MM.1S (cell line): ENCODE results near the gene RBM42.

Experiments used
- DNase-seq: peaks from one replicate; pipeline ENCODE4 v3.0.0-alpha.2; 2015
- H2AFZ ChIP-seq: fragments of 300-600 bp; sonication (generic); 2 replicates; pipeline ENCODE4 v1.6.0; 2016; ENCODE audit warnings: antibody characterized with exemption, low read length
- H3F3A ChIP-seq: fragments of 300-600 bp; sonication (generic); 2 replicates; pipeline ENCODE4 v1.6.1; 2016; ENCODE audit warnings: mild to moderate bottlenecking, antibody characterized with exemption, low read length, moderate library complexity, mixed read lengths; ENCODE audit not compliant: insufficient read depth
- H3K27ac ChIP-seq: fragments of 300-600 bp; sonication (generic); 2 replicates; pipeline ENCODE4 v1.5.1; 2016; ENCODE audit warnings: mild to moderate bottlenecking, low read length
- H3K27me3 ChIP-seq: fragments of 300-600 bp; sonication (generic); replicated peaks from 2 replicates; pipeline ENCODE4 v1.6.0; 2016; ENCODE audit warnings: low read length; ENCODE audit not compliant: insufficient read depth
- H3K36me3 ChIP-seq: fragments of 300-600 bp; sonication (generic); replicated peaks from 2 replicates; pipeline ENCODE4 v1.6.1; 2016; ENCODE audit warnings: mild to moderate bottlenecking, low read length, mixed read lengths; ENCODE audit not compliant: insufficient read depth
- H3K4me1 ChIP-seq: fragments of 300-600 bp; sonication (generic); 2 replicates; pipeline ENCODE4 v1.6.1; 2016; ENCODE audit warnings: low read length, mixed read lengths
- H3K4me2 ChIP-seq: fragments of 300-600 bp; sonication (generic); 2 replicates; pipeline ENCODE4 v1.6.0; 2016; ENCODE audit warnings: low read depth, low read length
- H3K4me3 ChIP-seq: fragments of 300-600 bp; sonication (generic); 2 replicates; pipeline ENCODE4 v1.5.1; 2016; ENCODE audit warnings: low read length, mixed read lengths
- H3K79me2 ChIP-seq: fragments of 300-600 bp; sonication (generic); 2 replicates; pipeline ENCODE4 v1.6.1; 2016; ENCODE audit warnings: mixed run types, low read length, mixed read lengths
- H3K9ac ChIP-seq: fragments of 300-600 bp; sonication (generic); 2 replicates; pipeline ENCODE4 v1.6.1; 2016; ENCODE audit warnings: low read length, mixed read lengths
- H3K9me2 ChIP-seq: fragments of 300-600 bp; sonication (generic); replicated peaks from 2 replicates; pipeline ENCODE4 v1.6.1; 2016; ENCODE audit warnings: mild to moderate bottlenecking, low read length, mixed read lengths; ENCODE audit not compliant: insufficient read depth
- H3K9me3 ChIP-seq: fragments of 300-600 bp; sonication (generic); replicated peaks from 2 replicates; pipeline ENCODE4 v1.6.1; 2016; ENCODE audit warnings: mild to moderate bottlenecking, low read length, mixed read lengths; ENCODE audit not compliant: insufficient read depth
- H4K20me1 ChIP-seq: fragments of 300-600 bp; sonication (generic); 2 replicates; pipeline ENCODE4 v1.6.1; 2016; ENCODE audit warnings: mild to moderate bottlenecking, low read length, moderate library complexity, mixed read lengths; ENCODE audit not compliant: insufficient read depth
- CTCF ChIP-seq: fragments of 300-600 bp; sonication (generic); IDR thresholded peaks from 2 replicates; pipeline ENCODE4 v1.5.1; 2016; ENCODE audit warnings: antibody characterized with exemption, low read length, mixed read lengths
- EZH2 ChIP-seq: fragments of 300-600 bp; sonication (generic); optimal IDR thresholded peaks from 2 replicates; pipeline ENCODE3; 2017; ENCODE audit warnings: low read depth, mild to moderate bottlenecking, antibody characterized with exemption, low read length, mixed read lengths
- EZH2phosphoT487 ChIP-seq: fragments of 300-600 bp; sonication (generic); IDR thresholded peaks from 2 replicates; pipeline ENCODE4 v1.6.1; 2018; ENCODE audit warnings: antibody characterized with exemption, low read length

The RBM42 gene

GRCh38 chr19:35615036-35615435 is 13.8 kb upstream of the RBM42 start:
- DNase-seq: no peak
- Histone ChIP-seq H3K9me2 (no peaks in the 10 kb centered on the region), H3K27ac (no peak overlapping the region), H3K9ac (no peak overlapping the region), H3K4me1 (peaks cover 12% of the 10 kb centered on the region), H3K27me3 (no peaks in the 10 kb centered on the region), H3K4me3 (no peak overlapping the region), H2AFZ (no peak overlapping the region), H3K36me3 (no peaks in the 10 kb centered on the region), H3F3A (no peaks in the 10 kb centered on the region), H3K4me2 (no peak overlapping the region), H3K9me3 (no peaks in the 10 kb centered on the region), H4K20me1 (no peaks in the 10 kb centered on the region), H3K79me2 (peaks cover 5% of the 10 kb centered on the region)
- no peak for TF ChIP-seq EZH2
- TF ChIP-seq CTCF: no peak
- TF ChIP-seq EZH2phosphoT487: no peak

GRCh38 chr19:35618857-35619256 is 10.0 kb upstream of the RBM42 start:
- Histone ChIP-seq H3K9me2 (no peaks in the 10 kb centered on the region), H3K27me3 (no peaks in the 10 kb centered on the region), H3K4me1 (no peaks in the 10 kb centered on the region), H3K79me2 (no peaks in the 10 kb centered on the region), H4K20me1 (no peaks in the 10 kb centered on the region), H3K9me3 (no peaks in the 10 kb centered on the region), H3K27ac (no peak overlapping the region), H3F3A (no peaks in the 10 kb centered on the region), H3K4me3 (no peak overlapping the region), H3K4me2 (no peak overlapping the region), H2AFZ (no peak overlapping the region), H3K9ac (no peak overlapping the region), H3K36me3 (no peaks in the 10 kb centered on the region)
- TF ChIP-seq EZH2 (no peak), EZH2phosphoT487 (no peak), CTCF (no peak)
- no peak for DNase-seq

GRCh38 chr19:35619290-35619923 is 9.4 kb upstream of the RBM42 start:
- Histone ChIP-seq H3K9me3 (no peaks in the 10 kb centered on the region), H3K36me3 (no peaks in the 10 kb centered on the region), H3K9ac (no peak overlapping the region)

More at GRCh38 chr19:35619290-35619923, 9.4 kb upstream of the RBM42 start:
- H4K20me1 ChIP-seq: no peaks in the 10 kb centered on the region
- no peak overlapping the region for H3K4me2 ChIP-seq
- no peak for DNase-seq
- no peak overlapping the region for H2AFZ ChIP-seq
- no peak overlapping the region for H3K4me3 ChIP-seq
- no peak overlapping the region for H3K27ac ChIP-seq
- TF ChIP-seq EZH2phosphoT487 (no peak), EZH2 (no peak), CTCF (no peak)
- H3F3A ChIP-seq: no peaks in the 10 kb centered on the region
- H3K27me3 ChIP-seq: no peaks in the 10 kb centered on the region
- H3K4me1 ChIP-seq: no peaks in the 10 kb centered on the region
- H3K9me2 ChIP-seq: no peaks in the 10 kb centered on the region
- H3K79me2 ChIP-seq: no peaks in the 10 kb centered on the region
